Panc1 (cell line): ENCODE results near the gene BRWD1. TPM values are rescaled to one million over a fixed set of nuclear protein-coding genes. Genes with fewer than 3 reads are reported as not detected.

ENCODE experiments used
- ATAC-seq: fragments of 200-7000 bp; cut with Tn5 transposase; 2 replicates; pipeline ENCODE4 v1.9.1; 2020; ENCODE audit warnings: mild to moderate bottlenecking, moderate library complexity
- BruUV-seq: library from RNA; stranded (reverse); fragments of 400-500 nt; replicated peaks from 2 replicates; lab custom pipeline; 2021; lab: Mats Ljungman, UMichigan
- CTCF ChIA-PET: fragments of 300-600 bp; sonication (Branson Sonifier 250); formaldehyde crosslinking; loops from one replicate; lab custom pipeline; 2022; ENCODE audit warnings: antibody characterized with exemption; lab: Charles Lee
- POLR2A ChIA-PET: fragments of 300-600 bp; sonication (Branson Sonifier 250); formaldehyde crosslinking; loops from one replicate; lab custom pipeline; 2022; ENCODE audit warnings: antibody characterized with exemption; lab: Charles Lee
- DNase-seq: peaks from one replicate; pipeline ENCODE4 v3.0.0-alpha.2; 2010; ENCODE audit warnings: low read depth, low spot score
- H3K27ac ChIP-seq: 2 replicates; pipeline ENCODE4 v1.5.1; 2011; ENCODE audit warnings: mild to moderate bottlenecking, low read length, inconsistent platforms
- H3K27me3 ChIP-seq: fragments of 200-500 bp; sonication (Bioruptor generic); 2 replicates; pipeline ENCODE4 v1.6.0; 2014; ENCODE audit warnings: low read length, inconsistent platforms; ENCODE audit not compliant: control insufficient read depth, insufficient read depth
- H3K36me3 ChIP-seq: fragments of 200-500 bp; sonication (Bioruptor generic); 2 replicates; pipeline ENCODE4 v1.5.1; 2014; ENCODE audit warnings: inconsistent platforms, mild to moderate bottlenecking, low read length, moderate library complexity; ENCODE audit not compliant: control insufficient read depth, insufficient read depth
- H3K4me1 ChIP-seq: 2 replicates; pipeline ENCODE4 v1.5.1; 2011; ENCODE audit warnings: inconsistent platforms, mild to moderate bottlenecking, low read length, moderate library complexity; ENCODE audit not compliant: control insufficient read depth, insufficient read depth
- H3K4me3 ChIP-seq, 2 experiments: 2 replicates each; pipeline ENCODE4 v1.5.1; 2011 to 2012; ENCODE audit warnings: low read depth in 2 of 2, low read length in 2 of 2, mild to moderate bottlenecking in 2 of 2, inconsistent platforms in 1 of 2, moderate library complexity in 1 of 2
- H3K9me3 ChIP-seq: fragments of 200-500 bp; sonication (Bioruptor generic); 2 replicates; pipeline ENCODE4 v1.5.1; 2014; ENCODE audit warnings: low read depth, mild to moderate bottlenecking, inconsistent platforms, low read length, moderate library complexity; ENCODE audit not compliant: control insufficient read depth, insufficient read depth
- POLR2AphosphoS5 ChIP-seq: IDR thresholded peaks from 2 replicates; pipeline ENCODE4 v1.6.1; 2012; ENCODE audit warnings: mild to moderate bottlenecking, low read depth, low read length, moderate library complexity
- SIN3A ChIP-seq: IDR thresholded peaks from 2 replicates; pipeline ENCODE4 v1.6.1; 2012; ENCODE audit warnings: low read depth, mild to moderate bottlenecking, low read length, moderate library complexity, borderline replicate concordance; ENCODE audit not compliant: insufficient read depth
- TCF7L2 ChIP-seq: IDR thresholded peaks from 2 replicates; pipeline ENCODE4 v1.6.1; 2011; ENCODE audit warnings: mild to moderate bottlenecking, low read depth, low read length, inconsistent platforms
- in situ Hi-C: cut with HindIII; loops from 2 replicates; pipeline ENCODE4 v1.10.0; 2016; ENCODE audit warnings: low sequenced_read_pairs, low pct_unique_long_range_greater_than_20kb
- intact Hi-C: fragments of 100-400 bp; cut with micrococcal nuclease; formaldehyde crosslinking; loops from one replicate; pipeline ENCODE4 v1.10.0; 2022; ENCODE audit not compliant: unreplicated experiment
- total RNA-seq: library from RNA; stranded (reverse); gene quantifications from one replicate; pipeline ENCODE4 v1.2.1, GENCODE V29; 2021; ENCODE audit not compliant: unreplicated experiment
- TF ChIP-seq, protein P1 (sequence below), 2 experiments: IDR thresholded peaks; 2 replicates each; pipeline ENCODE4 v1.6.1; 2011 to 2012; ENCODE audit warnings: low read depth in 2 of 2, control low read depth in 1 of 2, low read length in 1 of 2, mild to moderate bottlenecking in 1 of 2, moderate library complexity in 1 of 2; ENCODE audit not compliant: insufficient read depth in 1 of 2
- TF ChIP-seq, protein P2 (sequence below): fragments of 450-650 bp; IDR thresholded peaks from 2 replicates; pipeline ENCODE4 v1.5.1; 2017; ENCODE audit warnings: mild to moderate bottlenecking

Gene BRWD1
- total RNA-seq, 1 experiment from 2014 or later, result 26.2 TPM

DNA sequence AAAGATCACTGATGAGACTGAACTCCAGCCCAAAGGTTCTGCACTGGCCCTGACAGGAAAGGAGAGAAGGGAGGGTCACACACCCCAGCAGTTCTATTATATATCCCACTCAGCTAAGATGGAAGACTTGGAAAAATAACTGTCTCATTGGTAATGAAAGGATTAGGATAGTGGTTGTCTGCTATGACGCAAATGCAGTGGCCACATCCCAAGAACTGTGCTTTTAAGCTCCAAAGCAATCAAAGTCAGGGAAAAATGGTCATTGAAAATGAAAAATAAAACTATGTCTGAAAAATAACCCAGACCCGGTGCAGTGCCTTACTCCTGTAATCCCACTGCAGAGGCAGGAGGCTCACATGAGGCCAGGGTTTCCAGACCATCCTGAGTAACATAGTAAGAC, 161.2 kb downstream of the BRWD1 start:
- in situ Hi-C loops (no loop called here), intact Hi-C loops (no loop called here)
- DNase-seq (no peak), ATAC-seq (no peak)
- POLR2A ChIA-PET, result no interaction called here
- Histone ChIP-seq H3K27me3 (no peaks in the 10 kb centered on the region), H3K27ac (no peak overlapping the region), H3K4me1 (no peaks in the 10 kb centered on the region), H3K9me3 (no peaks in the 10 kb centered on the region), H3K36me3 (no peaks in the 10 kb centered on the region), H3K4me3 (no peak overlapping the region)
- TF ChIP-seq TCF7L2, result no peak
- TF ChIP-seq, protein P1, sequence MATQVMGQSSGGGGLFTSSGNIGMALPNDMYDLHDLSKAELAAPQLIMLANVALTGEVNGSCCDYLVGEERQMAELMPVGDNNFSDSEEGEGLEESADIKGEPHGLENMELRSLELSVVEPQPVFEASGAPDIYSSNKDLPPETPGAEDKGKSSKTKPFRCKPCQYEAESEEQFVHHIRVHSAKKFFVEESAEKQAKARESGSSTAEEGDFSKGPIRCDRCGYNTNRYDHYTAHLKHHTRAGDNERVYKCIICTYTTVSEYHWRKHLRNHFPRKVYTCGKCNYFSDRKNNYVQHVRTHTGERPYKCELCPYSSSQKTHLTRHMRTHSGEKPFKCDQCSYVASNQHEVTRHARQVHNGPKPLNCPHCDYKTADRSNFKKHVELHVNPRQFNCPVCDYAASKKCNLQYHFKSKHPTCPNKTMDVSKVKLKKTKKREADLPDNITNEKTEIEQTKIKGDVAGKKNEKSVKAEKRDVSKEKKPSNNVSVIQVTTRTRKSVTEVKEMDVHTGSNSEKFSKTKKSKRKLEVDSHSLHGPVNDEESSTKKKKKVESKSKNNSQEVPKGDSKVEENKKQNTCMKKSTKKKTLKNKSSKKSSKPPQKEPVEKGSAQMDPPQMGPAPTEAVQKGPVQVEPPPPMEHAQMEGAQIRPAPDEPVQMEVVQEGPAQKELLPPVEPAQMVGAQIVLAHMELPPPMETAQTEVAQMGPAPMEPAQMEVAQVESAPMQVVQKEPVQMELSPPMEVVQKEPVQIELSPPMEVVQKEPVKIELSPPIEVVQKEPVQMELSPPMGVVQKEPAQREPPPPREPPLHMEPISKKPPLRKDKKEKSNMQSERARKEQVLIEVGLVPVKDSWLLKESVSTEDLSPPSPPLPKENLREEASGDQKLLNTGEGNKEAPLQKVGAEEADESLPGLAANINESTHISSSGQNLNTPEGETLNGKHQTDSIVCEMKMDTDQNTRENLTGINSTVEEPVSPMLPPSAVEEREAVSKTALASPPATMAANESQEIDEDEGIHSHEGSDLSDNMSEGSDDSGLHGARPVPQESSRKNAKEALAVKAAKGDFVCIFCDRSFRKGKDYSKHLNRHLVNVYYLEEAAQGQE (IDR thresholded peaks at IDR 0.05; ENCODE audit: insufficient read depth in 1 of 2, low read depth in 2 of 2, low read length in 1 of 2), result no peak
- TF ChIP-seq, protein P2, sequence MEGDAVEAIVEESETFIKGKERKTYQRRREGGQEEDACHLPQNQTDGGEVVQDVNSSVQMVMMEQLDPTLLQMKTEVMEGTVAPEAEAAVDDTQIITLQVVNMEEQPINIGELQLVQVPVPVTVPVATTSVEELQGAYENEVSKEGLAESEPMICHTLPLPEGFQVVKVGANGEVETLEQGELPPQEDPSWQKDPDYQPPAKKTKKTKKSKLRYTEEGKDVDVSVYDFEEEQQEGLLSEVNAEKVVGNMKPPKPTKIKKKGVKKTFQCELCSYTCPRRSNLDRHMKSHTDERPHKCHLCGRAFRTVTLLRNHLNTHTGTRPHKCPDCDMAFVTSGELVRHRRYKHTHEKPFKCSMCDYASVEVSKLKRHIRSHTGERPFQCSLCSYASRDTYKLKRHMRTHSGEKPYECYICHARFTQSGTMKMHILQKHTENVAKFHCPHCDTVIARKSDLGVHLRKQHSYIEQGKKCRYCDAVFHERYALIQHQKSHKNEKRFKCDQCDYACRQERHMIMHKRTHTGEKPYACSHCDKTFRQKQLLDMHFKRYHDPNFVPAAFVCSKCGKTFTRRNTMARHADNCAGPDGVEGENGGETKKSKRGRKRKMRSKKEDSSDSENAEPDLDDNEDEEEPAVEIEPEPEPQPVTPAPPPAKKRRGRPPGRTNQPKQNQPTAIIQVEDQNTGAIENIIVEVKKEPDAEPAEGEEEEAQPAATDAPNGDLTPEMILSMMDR, result no peak
- no peak for TF ChIP-seq POLR2AphosphoS5
- no peak for TF ChIP-seq SIN3A
- no TSS peak for BruUV-seq
- CTCF ChIA-PET, result no interaction called here

DNA sequence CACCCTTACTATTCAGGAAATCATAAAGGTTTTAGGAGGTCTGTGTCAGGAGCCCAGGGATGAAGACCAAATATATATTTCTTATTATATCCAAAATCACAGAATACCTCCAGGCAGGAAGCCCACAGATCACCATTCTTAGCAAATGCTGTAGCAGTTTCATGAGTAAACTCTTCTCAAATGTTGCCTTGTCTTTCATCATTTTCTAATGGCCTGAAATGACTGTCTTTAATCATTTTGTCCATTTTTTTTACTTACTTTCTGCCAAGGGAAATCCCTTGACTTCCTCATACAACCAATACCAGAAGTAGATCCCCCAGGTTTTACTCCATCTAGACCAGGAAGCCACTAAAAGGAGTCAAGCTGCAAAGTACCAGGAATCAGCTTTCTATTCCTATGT, 162.6 kb downstream of the BRWD1 start:
- H3K9me3 ChIP-seq, result no peaks in the 10 kb centered on the region
- no TSS peak for BruUV-seq
- H3K27me3 ChIP-seq, result no peaks in the 10 kb centered on the region
- TF ChIP-seq, protein P1 (IDR thresholded peaks at IDR 0.05; ENCODE audit: insufficient read depth in 1 of 2, low read depth in 2 of 2, low read length in 1 of 2), result no peak
- TF ChIP-seq SIN3A (no peak), TCF7L2 (no peak), POLR2AphosphoS5 (no peak)
- TF ChIP-seq, protein P2, result no peak
- intact Hi-C loops (no loop called here), in situ Hi-C loops (no loop called here)
- ATAC-seq (no peak), DNase-seq (no peak)
- H3K4me1 ChIP-seq, result no peaks in the 10 kb centered on the region
- CTCF ChIA-PET, result interaction anchor here (0.5 kb wide), 1 partner anchor 17 kb away, joined by 3 read pairs; no protein-coding TSS in a partner anchor
- H3K27ac ChIP-seq, result no peak overlapping the region
- POLR2A ChIA-PET, result no interaction called here
- no peaks in the 10 kb centered on the region for H3K36me3 ChIP-seq
- no peak overlapping the region for H3K4me3 ChIP-seq
